ENCODE measurements around the gene FOXA2.

GRCh38 chr20:22548040-22548439 lies 36.3 kb downstream of the FOXA2 start:
- TF ChIP-seq ZNF274 (IDR thresholded peaks at IDR 0.05; ENCODE audit: low read depth, low read length) (no peak), YY1 (IDR thresholded peaks at IDR 0.05; ENCODE audit: insufficient read depth, insufficient read length) (no peak), SUZ12 (IDR thresholded peaks at IDR 0.05; ENCODE audit: extremely low read depth, insufficient read depth, insufficient read length) (no peak)

All from NT2/D1 (cell line).